Neural cell (in vitro differentiated cells): ENCODE results near the gene KRTAP10-1. TPM values are rescaled to one million over a fixed set of nuclear protein-coding genes. Genes with fewer than 3 reads are reported as not detected.

ENCODE experiments used
- H2AFZ ChIP-seq: fragments of 200-600, 300-800 bp; sonication (generic), shearing (Covaris generic); 2 replicates; pipeline ENCODE4 v1.6.0; 2014; ENCODE audit warnings: low read depth, mild to moderate bottlenecking, antibody characterized with exemption, low read length, moderate library complexity
- H3F3A ChIP-seq: fragments of 200-600 bp; shearing (Covaris generic); 2 replicates; pipeline ENCODE4 v1.6.1; 2016; ENCODE audit warnings: mild to moderate bottlenecking, moderate library complexity, mixed read lengths, antibody characterized with exemption, low read length; ENCODE audit not compliant: insufficient read depth, poor library complexity, severe bottlenecking
- H3K27ac ChIP-seq: fragments of 200-600, 300-800 bp; sonication (generic), shearing (Covaris generic); 2 replicates; pipeline ENCODE4 v1.5.1; 2014; ENCODE audit warnings: mild to moderate bottlenecking, low read length, moderate library complexity
- H3K27me3 ChIP-seq: fragments of 300-800, 200-600 bp; sonication (generic), shearing (Covaris generic); 2 replicates; pipeline ENCODE4 v1.6.0; 2014; ENCODE audit warnings: mild to moderate bottlenecking, low read depth, low read length, moderate library complexity; ENCODE audit not compliant: insufficient read depth
- H3K36me3 ChIP-seq: fragments of 300-800, 200-600 bp; sonication (generic), shearing (Covaris generic); 2 replicates; pipeline ENCODE4 v1.5.1; 2014; ENCODE audit warnings: mild to moderate bottlenecking, antibody characterized with exemption, low read length, moderate library complexity; ENCODE audit not compliant: insufficient read depth
- H3K4me2 ChIP-seq: fragments of 300-800, 200-600 bp; sonication (generic), shearing (Covaris generic); 2 replicates; pipeline ENCODE4 v1.6.0; 2014; ENCODE audit warnings: mild to moderate bottlenecking, low read length
- H3K4me3 ChIP-seq: fragments of 300-800, 200-600 bp; sonication (generic), shearing (Covaris generic); 2 replicates; pipeline ENCODE4 v1.5.1; 2014; ENCODE audit warnings: mild to moderate bottlenecking, low read length, moderate library complexity
- H3K79me2 ChIP-seq: fragments of 200-600 bp; shearing (Covaris generic); replicated peaks from 2 replicates; pipeline ENCODE4 v1.6.0; 2014; ENCODE audit warnings: mild to moderate bottlenecking, low read length, moderate library complexity; ENCODE audit not compliant: insufficient read depth
- H3K9ac ChIP-seq: fragments of 300-800, 200-600 bp; sonication (generic), shearing (Covaris generic); 2 replicates; pipeline ENCODE4 v1.6.1; 2016; ENCODE audit warnings: mild to moderate bottlenecking, low read length, mixed read lengths
- H3K9me2 ChIP-seq: fragments of 200-600 bp; shearing (Covaris generic); 2 replicates; pipeline ENCODE4 v1.6.1; 2016; ENCODE audit warnings: mild to moderate bottlenecking, low read length, mixed read lengths; ENCODE audit not compliant: insufficient read depth
- H3K9me3 ChIP-seq: fragments of 200-600, 300-800 bp; sonication (generic), shearing (Covaris generic); 2 replicates; pipeline ENCODE4 v1.6.1; 2016; ENCODE audit warnings: mild to moderate bottlenecking, mixed run types, low read length, moderate library complexity, mixed read lengths
- H4K20me1 ChIP-seq: fragments of 200-600 bp; shearing (Covaris generic); 2 replicates; pipeline ENCODE4 v1.6.1; 2016; ENCODE audit warnings: mild to moderate bottlenecking, mixed run types; ENCODE audit not compliant: insufficient read depth
- EP300 ChIP-seq: fragments of 450-650 bp; conservative IDR thresholded peaks from 2 replicates; pipeline ENCODE4 v1.6.1; 2014; ENCODE audit warnings: antibody characterized with exemption, mild to moderate bottlenecking, moderate library complexity; ENCODE audit not compliant: poor library complexity, severe bottlenecking
- EZH2 ChIP-seq: fragments of 200-600, 300-800 bp; shearing (Covaris generic), sonication (generic); IDR thresholded peaks from 2 replicates; pipeline ENCODE4 v1.6.1; 2014; ENCODE audit warnings: antibody characterized with exemption, low read length, borderline replicate concordance, mild to moderate bottlenecking; ENCODE audit not compliant: insufficient read depth, poor library complexity, severe bottlenecking
- MXI1 ChIP-seq: fragments of 450-650 bp; conservative IDR thresholded peaks from 2 replicates; pipeline ENCODE4 v1.6.1; 2014; ENCODE audit warnings: antibody characterized with exemption, mild to moderate bottlenecking; ENCODE audit not compliant: poor library complexity, severe bottlenecking
- POLR2AphosphoS5 ChIP-seq: IDR thresholded peaks from 2 replicates; pipeline ENCODE4 v1.6.1; 2012
- RAD21 ChIP-seq: fragments of 450-650 bp; conservative IDR thresholded peaks from 2 replicates; pipeline ENCODE4 v1.6.1; 2014; ENCODE audit warnings: antibody characterized with exemption, mild to moderate bottlenecking, moderate library complexity
- REST ChIP-seq: IDR thresholded peaks from 2 replicates; pipeline ENCODE4 v1.6.1; 2012; ENCODE audit warnings: borderline replicate concordance
- SMC3 ChIP-seq: fragments of 450-650 bp; conservative IDR thresholded peaks from 2 replicates; pipeline ENCODE4 v1.6.1; 2014; ENCODE audit warnings: antibody characterized with exemption, mild to moderate bottlenecking, moderate library complexity; ENCODE audit not compliant: poor library complexity
- TAF1 ChIP-seq: IDR thresholded peaks from 2 replicates; pipeline ENCODE4 v1.6.1; 2012; ENCODE audit warnings: low read depth
- polyA plus RNA-seq: library from polyadenylated mRNA; depleted of rRNA; stranded (reverse); fragments of >200 nt; gene quantifications from 2 replicates; pipeline ENCODE4 v1.2.3, GENCODE V29; 2014
- TF ChIP-seq, protein P1 (sequence below): fragments of 450-650 bp; IDR thresholded peaks from 2 replicates; pipeline ENCODE4 v1.5.1; 2014; ENCODE audit warnings: antibody characterized with exemption, mild to moderate bottlenecking, moderate library complexity; ENCODE audit not compliant: poor library complexity, severe bottlenecking

Gene KRTAP10-1
- polyA plus RNA-seq, 1 donor from 2014 or later, result not detected

DNA sequence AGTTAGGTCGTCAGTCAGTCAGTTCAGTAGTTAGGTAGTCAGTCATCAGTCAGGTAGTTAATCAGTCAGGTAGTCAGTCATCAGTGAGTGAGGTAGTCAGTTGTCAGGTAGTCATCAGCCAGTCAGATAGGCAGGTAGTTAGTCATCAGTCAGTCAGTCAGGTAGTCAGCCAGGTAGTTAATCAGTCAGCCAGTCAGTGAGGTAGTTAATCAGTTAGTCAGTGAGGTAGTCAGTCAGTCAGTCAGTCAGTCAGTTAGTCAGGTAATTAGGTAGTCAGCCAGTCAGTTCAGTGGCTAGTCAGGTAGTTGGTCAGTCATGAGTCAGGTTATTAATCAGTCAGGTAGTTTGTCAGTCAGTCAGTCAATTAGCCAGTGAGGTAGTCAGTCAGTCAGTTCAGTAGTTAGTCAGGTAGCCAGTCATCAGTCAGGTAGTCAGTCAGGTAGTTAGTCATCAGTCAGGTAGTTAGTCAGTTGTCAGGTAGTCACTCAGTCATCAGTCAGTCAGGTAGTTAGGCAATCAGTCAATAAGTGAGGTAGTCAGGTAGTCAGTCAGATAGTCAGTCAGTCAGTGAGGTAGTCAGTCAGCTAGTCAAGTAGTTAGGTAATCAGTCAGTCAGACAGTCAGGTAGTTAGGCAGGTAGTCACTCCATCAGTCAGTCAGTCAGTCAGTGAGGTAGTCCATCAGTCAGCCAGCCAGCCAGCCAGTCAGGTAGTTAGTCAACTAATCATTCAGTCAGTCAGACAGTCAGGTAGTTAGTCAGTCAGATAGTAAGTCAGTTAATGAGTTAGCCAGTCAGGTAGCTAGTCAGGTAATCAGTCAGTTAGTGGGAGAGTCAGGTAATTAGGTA, 16.2 kb downstream of the KRTAP10-1 start:
- Histone ChIP-seq H2AFZ (no peak overlapping the region), H3K4me3 (no peak overlapping the region), H3K27me3 (no peaks in the 10 kb centered on the region), H3K79me2 (no peaks in the 10 kb centered on the region), H3K9ac (no peak overlapping the region), H3K27ac (no peak overlapping the region), H3F3A (no peaks in the 10 kb centered on the region), H3K4me2 (no peak overlapping the region), H4K20me1 (no peaks in the 10 kb centered on the region), H3K9me3 (peaks cover 3% of the 10 kb centered on the region), H3K36me3 (no peaks in the 10 kb centered on the region), H3K9me2 (no peaks in the 10 kb centered on the region)
- TF ChIP-seq, protein P1, sequence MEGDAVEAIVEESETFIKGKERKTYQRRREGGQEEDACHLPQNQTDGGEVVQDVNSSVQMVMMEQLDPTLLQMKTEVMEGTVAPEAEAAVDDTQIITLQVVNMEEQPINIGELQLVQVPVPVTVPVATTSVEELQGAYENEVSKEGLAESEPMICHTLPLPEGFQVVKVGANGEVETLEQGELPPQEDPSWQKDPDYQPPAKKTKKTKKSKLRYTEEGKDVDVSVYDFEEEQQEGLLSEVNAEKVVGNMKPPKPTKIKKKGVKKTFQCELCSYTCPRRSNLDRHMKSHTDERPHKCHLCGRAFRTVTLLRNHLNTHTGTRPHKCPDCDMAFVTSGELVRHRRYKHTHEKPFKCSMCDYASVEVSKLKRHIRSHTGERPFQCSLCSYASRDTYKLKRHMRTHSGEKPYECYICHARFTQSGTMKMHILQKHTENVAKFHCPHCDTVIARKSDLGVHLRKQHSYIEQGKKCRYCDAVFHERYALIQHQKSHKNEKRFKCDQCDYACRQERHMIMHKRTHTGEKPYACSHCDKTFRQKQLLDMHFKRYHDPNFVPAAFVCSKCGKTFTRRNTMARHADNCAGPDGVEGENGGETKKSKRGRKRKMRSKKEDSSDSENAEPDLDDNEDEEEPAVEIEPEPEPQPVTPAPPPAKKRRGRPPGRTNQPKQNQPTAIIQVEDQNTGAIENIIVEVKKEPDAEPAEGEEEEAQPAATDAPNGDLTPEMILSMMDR, result no peak
- TF ChIP-seq EP300 (no peak), TAF1 (no peak), POLR2AphosphoS5 (no peak), REST (no peak), RAD21 (no peak), EZH2 (no peak), MXI1 (no peak), SMC3 (no peak)

DNA sequence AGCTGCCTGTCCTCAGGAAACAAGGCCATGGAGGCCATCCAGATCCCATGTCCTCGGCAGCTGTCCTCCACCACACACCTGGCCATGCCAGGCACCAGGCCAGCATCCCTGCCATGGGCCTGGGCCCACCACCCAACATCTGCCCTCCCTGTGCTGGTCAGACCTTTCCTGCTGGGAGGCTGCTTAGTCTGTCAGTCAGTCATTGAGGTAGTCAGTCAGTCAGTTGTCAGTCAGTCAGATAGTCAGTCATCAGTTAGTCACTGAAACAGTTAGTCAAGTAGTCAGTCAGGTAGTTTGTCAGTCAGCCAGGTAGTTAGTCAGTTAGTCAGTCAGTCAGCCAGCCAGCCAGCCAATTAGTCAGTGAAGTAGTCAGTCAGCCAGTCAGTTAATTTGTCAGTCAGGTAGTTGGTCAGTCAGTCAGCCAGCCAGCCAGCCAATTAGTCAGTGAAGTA, 17.2 kb downstream of the KRTAP10-1 start:
- Histone ChIP-seq H3K27ac (no peak overlapping the region), H3K4me3 (no peak overlapping the region), H4K20me1 (no peaks in the 10 kb centered on the region), H3K9ac (no peak overlapping the region), H3F3A (no peaks in the 10 kb centered on the region), H2AFZ (no peak overlapping the region), H3K79me2 (no peaks in the 10 kb centered on the region), H3K4me2 (no peak overlapping the region), H3K36me3 (no peaks in the 10 kb centered on the region), H3K9me2 (no peaks in the 10 kb centered on the region), H3K9me3 (peaks cover 3% of the 10 kb centered on the region), H3K27me3 (no peaks in the 10 kb centered on the region)
- no peak for TF ChIP-seq MXI1
- no peak for TF ChIP-seq SMC3
- TF ChIP-seq POLR2AphosphoS5, result no peak
- TF ChIP-seq EP300, result no peak
- TF ChIP-seq EZH2, result no peak
- TF ChIP-seq TAF1, result no peak
- no peak for TF ChIP-seq RAD21
- no peak for TF ChIP-seq REST
- TF ChIP-seq, protein P1, result no peak
